Activated CD8-positive, alpha-beta memory T cell treated with anti-CD3 and anti-CD28 coated beads for 24 hours (primary cell): ENCODE data around the gene IBTK.
"Not testable (repeated sequence)": the region's sequence is repeated elsewhere in the genome, so short reads cannot be mapped to it uniquely, and the experiment has no call there.

Experiments
- DNase-seq: peaks from one replicate; pipeline ENCODE4 v3.0.0-alpha.2; 2020

Gene IBTK

DNA sequence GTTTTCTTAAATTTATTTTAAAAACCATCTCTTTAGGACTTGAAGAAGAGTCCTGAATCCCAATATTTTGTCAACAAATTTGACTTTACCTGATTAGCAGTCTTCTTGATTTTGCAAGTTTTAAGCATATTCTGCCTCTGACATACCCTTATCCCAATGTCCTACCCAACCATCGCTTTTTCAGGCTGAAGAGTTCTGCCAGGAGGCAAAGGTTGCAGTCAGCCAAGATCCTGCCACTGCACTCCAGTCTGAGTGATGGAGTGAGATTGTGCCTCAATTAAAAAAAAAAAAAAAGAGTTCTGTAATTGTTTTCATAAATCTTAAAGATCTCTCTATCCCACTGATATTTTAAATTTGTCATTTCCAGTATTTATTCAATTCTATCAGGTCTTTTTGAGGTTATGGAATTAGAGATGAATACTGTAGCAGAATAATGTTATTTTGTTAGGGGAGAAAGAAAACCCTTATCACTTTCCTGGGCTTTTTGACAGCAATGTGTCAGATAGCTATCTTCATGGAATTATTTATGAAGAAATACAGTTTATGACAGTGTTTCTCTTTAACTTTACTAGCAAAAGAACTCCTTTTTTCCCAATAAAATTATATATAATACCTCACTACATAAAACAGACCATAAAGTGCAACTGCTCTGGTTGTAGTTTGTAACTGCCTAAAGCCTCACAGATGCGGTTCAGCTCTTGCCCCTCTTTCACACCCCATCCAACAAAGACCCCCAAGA is 78.2 kb downstream of the IBTK start:
- no peak for DNase-seq

GRCh38 chr6:82166493-82166892 is 81.1 kb downstream of the IBTK start:
- DNase-seq = no peak

DNA sequence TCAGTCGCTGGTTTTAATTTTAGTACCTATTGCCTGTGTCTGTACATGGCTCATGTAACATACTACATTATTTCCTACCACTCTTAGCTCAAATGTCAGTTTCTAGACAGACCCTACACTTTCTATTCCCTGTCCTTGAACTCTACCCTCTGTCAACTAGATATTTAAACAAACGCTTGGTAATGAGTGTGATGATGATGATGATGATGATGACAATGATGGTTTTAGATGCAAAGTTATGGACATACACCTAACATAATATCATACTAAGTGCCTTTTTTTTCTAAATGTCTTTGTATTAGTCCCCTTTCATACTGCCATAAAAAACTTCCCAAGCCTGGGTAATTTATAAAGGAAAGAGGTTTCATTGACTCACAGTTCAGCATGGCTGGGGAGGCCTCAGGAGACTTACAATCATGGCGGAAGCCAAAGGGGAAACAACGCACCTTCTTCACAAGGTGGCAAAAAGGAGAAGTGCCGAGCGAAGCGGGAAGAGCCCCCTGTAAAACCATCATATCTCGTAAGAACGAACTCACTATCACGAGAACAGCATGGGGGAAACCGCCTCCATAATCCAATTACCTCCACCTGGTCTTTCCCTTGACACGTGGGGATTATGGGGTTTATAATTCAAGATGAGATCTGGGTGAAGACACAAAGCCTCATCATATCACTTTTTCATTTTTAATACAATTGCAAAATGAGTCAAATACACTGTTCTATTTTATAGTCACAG is 87.1 kb downstream of the IBTK start:
- DNase-seq = no peak

DNA sequence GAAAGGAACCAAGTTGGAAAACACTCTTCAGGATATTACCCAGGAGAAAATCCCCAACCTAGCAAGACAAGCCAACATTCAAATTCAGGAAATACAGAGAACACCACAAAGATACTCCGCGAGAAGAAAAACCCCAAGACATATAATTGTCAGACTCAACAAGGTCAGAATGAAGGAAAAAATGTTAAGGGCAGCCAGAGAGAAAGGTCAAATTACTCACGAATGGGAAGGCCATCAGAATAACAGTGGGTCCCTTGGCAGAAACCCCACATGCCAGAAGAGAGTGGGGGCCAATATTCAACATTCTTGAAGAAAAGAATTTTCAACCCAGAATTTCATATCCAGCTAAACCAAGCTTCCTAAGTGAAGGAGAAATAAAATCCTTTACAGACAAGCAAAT is 94.8 kb downstream of the IBTK start:
- DNase-seq = not testable (repeated sequence)

- DNase-seq = not testable (repeated sequence)
These were observed 96.4 kb downstream of the IBTK start for GRCh38 chr6:82151147-82151546.

DNA sequence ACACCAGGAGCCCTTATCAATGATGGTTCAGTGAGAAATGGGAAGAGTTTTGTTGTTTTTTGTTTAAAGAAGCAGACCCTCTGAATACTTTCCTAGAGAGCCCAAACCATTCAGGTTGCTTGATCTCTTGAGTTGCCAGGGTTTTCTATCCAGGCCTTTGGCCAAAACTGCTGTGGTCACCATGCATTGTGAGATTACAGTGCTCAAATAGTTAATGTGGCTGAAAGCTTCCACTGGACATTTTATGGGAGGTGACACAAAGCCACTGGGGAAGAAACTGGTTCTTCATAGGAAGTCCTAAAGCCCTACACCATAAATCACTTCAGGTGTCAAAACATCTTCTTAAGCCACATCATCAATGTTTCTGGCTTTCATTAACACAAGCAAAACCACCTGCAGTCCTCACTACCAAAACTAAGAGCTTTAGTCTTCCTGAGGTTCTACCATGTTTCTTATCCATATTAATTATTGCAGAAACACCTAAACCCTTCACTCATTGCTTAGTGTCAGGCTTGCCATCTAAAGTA is 101.6 kb downstream of the IBTK start:
- DNase-seq = no peak

- no peak for DNase-seq
These were observed 102.6 kb downstream of the IBTK start for GRCh38 chr6:82144852-82145340.

DNA sequence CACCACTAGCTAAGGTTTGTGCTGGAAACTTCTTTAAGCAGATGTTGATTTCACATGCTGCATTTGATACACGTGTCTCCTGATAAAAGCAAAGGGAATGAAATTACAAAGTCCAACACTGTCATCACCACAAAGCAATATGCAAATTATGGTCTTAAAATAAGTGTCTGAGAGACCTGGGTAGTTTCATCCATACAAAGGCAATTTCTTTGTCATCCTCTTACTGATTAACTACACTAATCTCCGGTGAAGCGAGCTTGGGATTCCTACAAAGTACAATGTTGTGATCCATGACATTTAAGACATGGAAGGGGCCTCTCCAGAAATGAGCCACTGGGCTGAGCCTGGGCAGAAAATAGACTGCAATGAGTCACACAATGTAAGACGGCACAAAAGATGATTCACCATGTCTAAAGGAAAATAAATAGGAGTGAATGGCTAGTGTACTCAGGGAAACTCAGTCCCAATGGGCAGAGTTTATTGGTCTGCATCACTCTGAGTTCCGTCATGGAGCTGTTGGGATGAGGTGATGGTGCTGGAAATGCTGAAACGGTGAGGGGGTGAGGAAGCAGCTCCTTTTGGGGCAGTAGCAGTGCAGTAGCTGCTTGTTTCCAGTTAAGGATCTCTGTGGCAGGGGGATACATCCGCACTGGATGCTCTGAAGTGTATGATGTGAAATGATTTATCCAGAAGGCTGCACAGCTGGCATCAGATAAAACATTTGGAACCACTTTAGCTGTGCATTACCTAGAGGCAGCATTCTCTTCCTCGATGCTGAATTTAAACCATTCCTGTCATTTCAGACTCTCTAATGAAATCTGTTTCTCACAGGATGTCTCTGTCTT is 103.3 kb downstream of the IBTK start:
- DNase-seq = no peak

GRCh38 chr6:82143041-82143481 is 104.5 kb downstream of the IBTK start:
- DNase-seq = no peak

DNA sequence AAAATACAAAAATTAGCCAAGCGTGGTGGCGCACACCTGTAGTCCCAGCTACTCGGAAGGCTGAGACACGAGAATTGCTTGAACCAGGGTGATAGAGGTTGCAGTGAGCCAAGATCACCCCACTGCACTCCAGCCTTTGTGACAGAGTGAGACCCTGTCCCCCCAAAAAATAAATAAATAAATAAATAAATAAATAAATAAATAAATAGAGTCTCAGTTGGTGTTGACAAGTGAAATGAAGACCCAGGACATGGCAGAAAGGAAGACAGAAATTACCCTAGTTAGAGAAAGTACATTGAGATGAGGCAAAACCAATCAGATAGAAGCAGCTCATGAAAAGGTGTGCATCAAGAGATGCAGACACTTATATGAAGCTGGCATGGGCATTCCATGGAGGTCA is 105.0 kb downstream of the IBTK start:
- DNase-seq = no peak

DNA sequence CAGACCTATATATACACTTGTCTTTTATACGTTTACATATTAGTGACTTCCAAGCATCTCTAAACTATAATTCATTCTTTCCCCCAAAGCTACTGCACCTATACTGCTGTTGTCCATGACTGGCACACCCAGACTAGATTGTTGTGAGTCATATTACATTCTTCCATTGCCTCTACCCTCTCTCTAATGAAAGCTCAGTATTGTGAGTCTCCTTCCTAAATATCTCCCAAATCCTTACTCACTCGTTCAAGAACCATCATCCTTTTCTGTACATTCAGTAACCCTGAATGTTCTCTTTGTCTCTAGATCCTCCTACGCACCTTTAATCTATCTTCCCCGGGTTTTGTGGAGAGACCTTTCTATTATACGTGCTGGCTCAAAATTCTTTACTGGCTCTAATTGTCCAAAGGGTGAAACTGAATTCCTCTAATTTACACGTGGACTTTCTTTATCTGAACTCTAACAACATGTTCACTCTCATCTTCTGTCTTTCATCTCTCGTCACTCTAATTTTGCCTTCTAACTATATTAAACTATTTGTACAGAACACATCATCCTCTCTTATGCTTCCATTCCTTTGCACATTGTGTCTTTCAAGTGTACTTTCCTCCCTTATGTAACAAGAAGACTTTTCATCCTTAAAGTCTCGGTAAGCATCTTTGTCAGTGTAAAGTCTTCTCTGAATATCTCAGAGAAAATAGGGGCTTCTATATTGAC is 109.3 kb downstream of the IBTK start:
- no peak for DNase-seq

DNA sequence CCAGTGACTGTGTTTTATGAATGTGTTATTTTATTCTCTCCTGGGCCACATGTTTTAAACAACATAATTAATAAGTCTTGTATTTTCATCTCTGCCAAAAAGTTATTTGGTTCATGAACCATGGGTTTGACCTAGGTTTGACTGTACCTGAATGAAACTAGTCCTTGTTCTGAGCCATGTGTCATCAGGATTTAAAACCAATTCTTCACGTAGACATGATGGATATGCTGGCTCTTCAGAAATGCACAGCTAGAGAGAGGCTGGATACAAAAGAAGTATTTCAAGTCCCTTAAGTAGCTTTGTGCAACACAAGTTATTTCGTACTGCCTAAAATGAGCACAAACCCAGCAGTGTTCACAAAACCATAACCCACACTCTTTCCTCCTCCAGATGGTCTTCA is 116.1 kb downstream of the IBTK start:
- no peak for DNase-seq

- DNase-seq = no peak
These were observed 117.7 kb downstream of the IBTK start for GRCh38 chr6:82129797-82130196.

- not testable (repeated sequence) for DNase-seq
These were observed 118.6 kb downstream of the IBTK start for GRCh38 chr6:82128973-82129372.

- no peak for DNase-seq
These were observed 123.9 kb downstream of the IBTK start for GRCh38 chr6:82123632-82124031.
